C1 segment of cervical spinal cord (tissue), 14 donors: Measurements from ENCODE around the gene PDGFB.
A peak's percentile ranks its signal among the peaks of the same experiment; 100 is the strongest.

Experiments used
- DNase-seq, 14 donors: peaks; one replicate each; lab custom pipeline; 2025; lab: John Stamatoyannopoulos, UW

Gene PDGFB

DNA sequence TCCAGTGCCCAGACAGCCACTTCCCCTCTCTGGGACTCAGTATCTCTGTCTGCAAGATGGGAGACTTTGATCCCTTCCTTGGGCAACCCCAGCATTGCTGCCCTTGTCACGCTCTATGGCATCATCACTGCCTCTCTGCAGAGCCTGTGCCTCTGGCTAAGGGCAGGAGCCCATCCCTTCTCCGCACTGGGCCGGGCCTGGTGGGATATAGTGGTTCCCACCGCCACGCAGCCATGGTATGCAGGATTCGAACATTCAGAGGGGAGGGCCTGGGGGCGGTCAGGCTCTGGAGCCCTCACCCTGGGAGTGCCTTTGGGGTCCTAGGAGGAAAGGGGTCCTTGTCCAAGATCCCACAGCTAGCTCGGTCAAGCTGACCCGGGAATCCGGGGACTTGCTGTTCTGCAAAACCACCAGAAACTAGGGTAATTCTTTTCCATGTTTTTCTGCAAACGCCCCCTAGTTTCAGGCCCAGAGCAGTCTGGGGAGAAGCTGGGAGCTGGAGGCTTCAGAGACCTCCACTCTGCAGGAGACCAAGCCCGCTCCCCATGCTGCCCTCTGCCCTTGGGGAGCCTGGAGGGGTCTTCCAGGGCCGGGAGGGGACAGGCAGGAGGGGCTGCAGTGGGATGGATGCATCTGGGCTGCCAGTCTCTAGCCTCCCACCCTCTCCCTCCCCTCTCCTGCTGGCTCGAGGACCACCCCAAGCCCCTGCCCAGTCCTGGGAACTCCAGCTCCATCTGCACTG, 67.9 kb downstream of the PDGFB start:
- DNase-seq, result no peak

DNA sequence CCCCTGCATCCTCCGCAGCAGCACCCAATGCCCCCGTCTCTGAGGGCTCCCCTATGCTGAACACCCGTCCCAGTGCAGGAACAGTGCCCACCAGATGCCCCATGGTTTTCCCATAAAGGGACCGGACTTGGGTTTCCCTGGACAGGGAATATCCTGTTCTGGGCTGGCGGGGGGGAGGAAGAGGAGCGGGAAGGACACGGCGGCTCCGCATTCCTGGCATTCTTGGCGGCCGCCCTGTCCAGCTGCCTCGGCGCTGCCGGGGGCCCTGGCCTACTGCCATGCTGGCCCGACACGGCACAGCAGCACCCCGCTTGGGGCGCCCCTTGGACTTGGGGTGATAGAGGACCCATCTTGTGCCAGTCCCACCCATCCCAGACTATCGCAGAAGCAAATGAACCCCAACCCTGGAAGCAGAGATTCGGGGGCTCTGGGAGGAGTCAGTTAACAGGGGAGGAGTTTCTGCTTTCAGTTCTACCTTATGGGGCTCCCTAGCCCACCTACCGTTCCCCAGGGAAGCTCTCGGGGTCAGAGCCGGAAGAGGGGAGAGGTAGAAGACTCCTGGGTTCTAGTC, 68.6 kb downstream of the PDGFB start:
- DNase-seq, result no peak

DNA sequence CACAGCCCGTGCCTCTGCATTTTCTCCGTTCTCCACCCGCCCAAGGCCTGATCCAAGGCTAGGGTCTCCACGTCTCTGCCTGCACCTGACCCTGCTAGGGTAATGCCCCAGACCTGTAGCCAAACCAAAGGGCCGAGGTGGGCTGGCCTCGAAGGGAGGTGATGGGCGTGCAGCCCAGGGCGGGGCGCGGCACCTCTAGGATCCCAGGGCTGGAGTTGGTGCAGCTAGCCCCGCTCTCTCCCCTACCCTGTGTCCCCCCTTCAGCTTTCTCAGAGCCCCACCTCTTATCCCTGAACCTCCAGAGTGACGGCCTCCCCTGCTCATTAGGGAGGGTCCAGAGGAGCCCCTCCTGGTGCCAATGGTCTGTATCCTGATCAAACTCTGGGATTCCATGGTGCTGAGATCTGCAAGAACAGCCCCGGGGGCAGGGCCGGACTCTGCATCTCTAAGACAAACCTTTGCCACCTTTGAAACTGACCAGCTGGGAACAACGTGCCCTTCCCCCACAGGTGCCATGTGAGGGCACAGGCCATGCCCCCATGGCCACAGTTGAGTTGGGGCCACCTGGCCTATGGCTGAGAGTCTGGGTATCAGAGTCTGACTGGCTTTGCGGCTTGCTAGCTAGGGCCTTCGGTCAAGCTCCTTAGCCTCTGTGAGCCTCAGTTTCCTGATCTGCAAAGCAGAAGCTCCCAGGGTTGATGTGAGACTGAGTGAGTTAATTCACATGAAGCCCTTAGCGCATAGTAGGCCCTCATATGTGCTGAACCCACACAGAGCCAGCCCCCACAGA, 69.2 kb downstream of the PDGFB start:
- DNase-seq, result no peak

DNA sequence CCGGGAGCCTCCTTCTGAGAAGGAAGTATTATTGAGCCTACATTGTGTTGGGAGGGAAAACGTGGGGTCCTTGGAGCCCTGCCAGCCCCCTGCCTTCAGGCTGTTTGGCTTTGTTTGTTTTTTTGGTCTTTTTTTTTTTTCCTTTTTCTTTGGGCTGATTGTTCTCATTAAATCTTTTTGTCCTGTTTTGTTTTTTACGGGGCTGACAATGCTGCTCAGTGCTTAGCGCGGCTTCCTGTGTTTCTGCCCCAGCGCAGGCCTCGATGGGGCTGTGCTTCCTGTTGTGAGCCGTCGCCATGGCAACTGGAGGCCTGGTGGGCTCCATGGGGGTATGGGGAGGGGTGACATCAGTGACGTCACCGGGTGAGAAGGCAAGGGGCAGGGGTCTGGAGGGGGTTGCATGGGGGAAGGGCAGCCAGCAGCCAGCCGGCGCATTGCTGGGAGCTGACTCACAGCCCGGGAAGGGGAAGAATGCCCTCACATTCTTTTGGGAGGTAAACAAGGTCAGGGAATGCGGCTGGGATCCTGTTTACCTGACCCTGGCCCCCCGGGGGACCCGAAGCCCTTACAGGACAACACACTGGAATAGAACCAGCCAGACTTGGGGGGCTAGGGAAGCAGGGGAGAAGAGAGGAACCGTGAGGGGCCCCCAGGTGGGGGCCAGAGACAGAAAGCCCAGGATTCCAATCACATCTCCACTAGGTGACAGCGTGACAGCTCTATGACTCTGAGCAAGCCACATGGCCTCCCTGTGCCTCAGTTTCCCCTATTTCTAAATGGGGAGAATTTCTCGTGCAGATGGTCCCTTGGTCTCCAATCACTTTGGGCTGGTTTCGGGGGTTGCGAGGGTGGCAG, 70.1 kb downstream of the PDGFB start:
- peak in 1 of 14 donors; percentile 30 for DNase-seq

DNA sequence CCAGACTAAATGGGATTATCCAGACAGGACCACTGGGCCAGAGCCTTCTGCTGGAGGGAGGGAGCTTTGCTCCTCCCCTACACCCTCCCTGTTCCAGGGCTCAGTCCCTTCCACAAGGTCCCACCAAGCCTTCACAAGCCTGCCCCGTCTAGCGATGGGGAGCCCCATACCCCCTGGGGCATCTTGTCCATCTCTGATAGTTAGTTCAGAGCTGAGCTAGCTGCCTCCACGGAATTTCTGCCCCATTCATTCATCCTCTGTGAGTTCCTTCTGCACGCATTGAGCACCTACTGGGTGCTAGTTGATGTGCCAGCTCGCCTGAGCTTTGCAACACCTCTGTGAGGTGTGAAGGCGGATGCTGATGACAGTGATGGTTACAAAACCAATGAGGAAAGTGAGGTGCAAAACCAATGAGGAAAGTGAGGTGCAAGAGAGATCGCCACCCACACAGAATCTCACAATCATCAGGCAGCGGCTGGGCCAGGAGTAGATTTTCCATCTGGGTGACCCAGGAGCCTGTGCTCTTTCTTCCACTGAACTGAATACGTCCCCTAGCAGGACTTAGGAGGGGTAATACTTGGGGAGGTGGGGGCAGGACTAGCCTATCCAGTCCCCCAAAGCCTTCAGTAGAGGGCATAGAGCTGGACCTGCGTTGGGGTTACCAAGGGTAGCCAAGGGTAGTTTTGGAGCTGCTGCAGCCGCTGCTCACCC, 70.8 kb downstream of the PDGFB start:
- no peak for DNase-seq
